Ovary (tissue), 3 donors: ENCODE results near the gene PTRH2.

Experiments
- POLR2A ChIP-seq: fragments of 450-650 bp; IDR thresholded peaks from one replicate; pipeline ENCODE4 v1.6.1; 2017; ENCODE audit warnings: antibody characterized with exemption, mild to moderate bottlenecking, moderate library complexity
- TF ChIP-seq, protein P1 (sequence below), 3 donors: fragments of 450-650 bp in 2 of 3; fragments of 200-600 bp in 1 of 3; IDR thresholded peaks; one replicate each; pipeline versions ENCODE4 v1.5.1 to v1.8.0; 2016 to 2022; ENCODE audit warnings: antibody characterized with exemption in 3 of 3, mild to moderate bottlenecking in 1 of 3
- donor health status: DM: no; HTN: no; CAD: no.

DNA sequence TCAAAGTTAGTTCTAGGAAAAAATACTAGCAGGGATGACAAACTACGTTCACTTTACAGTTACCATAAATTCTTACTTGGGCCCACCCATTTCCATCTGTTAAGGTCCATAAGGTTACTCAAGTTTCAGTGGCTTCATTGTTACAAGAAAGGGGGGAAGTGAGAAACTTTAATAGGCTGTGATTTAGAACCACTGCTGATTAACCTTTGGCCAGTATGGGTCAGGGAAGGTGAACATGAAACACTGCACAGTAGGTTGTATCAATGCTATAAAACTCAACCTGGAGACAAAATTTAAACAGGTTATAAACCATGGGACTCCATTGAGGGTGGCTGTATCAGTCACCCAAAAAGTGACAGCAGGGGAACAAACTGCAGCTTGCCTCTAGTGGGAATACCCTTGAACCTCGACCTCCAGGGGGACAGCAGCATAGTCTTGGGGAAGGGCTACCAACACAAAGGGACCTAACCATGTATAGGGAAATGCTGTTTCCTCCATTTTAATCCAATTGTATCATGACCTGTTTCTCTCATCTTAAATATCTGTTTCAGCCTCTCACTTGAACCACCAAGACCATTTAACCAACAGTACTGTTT lies 10.4 kb downstream of the PTRH2 start:
- TF ChIP-seq POLR2A: no peak
- TF ChIP-seq, protein P1, sequence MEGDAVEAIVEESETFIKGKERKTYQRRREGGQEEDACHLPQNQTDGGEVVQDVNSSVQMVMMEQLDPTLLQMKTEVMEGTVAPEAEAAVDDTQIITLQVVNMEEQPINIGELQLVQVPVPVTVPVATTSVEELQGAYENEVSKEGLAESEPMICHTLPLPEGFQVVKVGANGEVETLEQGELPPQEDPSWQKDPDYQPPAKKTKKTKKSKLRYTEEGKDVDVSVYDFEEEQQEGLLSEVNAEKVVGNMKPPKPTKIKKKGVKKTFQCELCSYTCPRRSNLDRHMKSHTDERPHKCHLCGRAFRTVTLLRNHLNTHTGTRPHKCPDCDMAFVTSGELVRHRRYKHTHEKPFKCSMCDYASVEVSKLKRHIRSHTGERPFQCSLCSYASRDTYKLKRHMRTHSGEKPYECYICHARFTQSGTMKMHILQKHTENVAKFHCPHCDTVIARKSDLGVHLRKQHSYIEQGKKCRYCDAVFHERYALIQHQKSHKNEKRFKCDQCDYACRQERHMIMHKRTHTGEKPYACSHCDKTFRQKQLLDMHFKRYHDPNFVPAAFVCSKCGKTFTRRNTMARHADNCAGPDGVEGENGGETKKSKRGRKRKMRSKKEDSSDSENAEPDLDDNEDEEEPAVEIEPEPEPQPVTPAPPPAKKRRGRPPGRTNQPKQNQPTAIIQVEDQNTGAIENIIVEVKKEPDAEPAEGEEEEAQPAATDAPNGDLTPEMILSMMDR (IDR thresholded peaks at IDR 0.05): no peak
